H1 (cell line): ENCODE measurements around the gene RTN4RL1. TPM values are rescaled to one million over a fixed set of nuclear protein-coding genes. Genes with fewer than 3 reads are reported as not detected.

Experiments used
- CTCF ChIA-PET: fragments of 300-600 bp; sonication (Branson Sonifier 250); formaldehyde crosslinking; loops from one replicate; lab custom pipeline; 2021; ENCODE audit not compliant: partially characterized antibody; lab: Charles Lee
- POLR2A ChIA-PET: fragments of 300-600 bp; sonication (Branson Sonifier 250); formaldehyde crosslinking; loops from one replicate; lab custom pipeline; 2021; ENCODE audit warnings: inconsistent platforms; ENCODE audit not compliant: partially characterized antibody; lab: Charles Lee
- DNase-seq, 2 experiments: peaks; one replicate each; pipeline versions ENCODE4 v3.0.0 to v3.0.0-alpha.2; 2010 to 2022; ENCODE audit warnings: low spot score in 2 of 2, low read depth in 1 of 2, mixed read lengths in 1 of 2
- FAIRE-seq: peaks from 2 replicates; lab custom pipeline; 2011; peaks lifted over from hg19 to GRCh38; lab: Jason Lieb, UNC
- H2AFZ ChIP-seq: 2 replicates; pipeline ENCODE4 v1.8.1; 2012; ENCODE audit warnings: low read length, inconsistent platforms
- H2AK5ac ChIP-seq: 2 replicates; pipeline ENCODE4 v1.6.1; 2013; ENCODE audit warnings: low read depth, low read length
- H2BK120ac ChIP-seq: replicated peaks from 2 replicates; pipeline ENCODE3; 2013; ENCODE audit warnings: low read depth, low read length, inconsistent platforms
- H2BK12ac ChIP-seq: 2 replicates; pipeline ENCODE4 v1.6.1; 2013; ENCODE audit warnings: low read depth, low read length
- H2BK15ac ChIP-seq: 2 replicates; pipeline ENCODE4 v1.6.1; 2013; ENCODE audit warnings: low read length
- H2BK20ac ChIP-seq: 2 replicates; pipeline ENCODE4 v1.6.1; 2013; ENCODE audit warnings: low read length
- H2BK5ac ChIP-seq: 2 replicates; pipeline ENCODE4 v1.6.1; 2013; ENCODE audit warnings: low read depth, low read length
- H3K14ac ChIP-seq: 2 replicates; pipeline ENCODE4 v1.6.1; 2013; ENCODE audit warnings: inconsistent platforms; ENCODE audit not compliant: insufficient read length
- H3K18ac ChIP-seq: 2 replicates; pipeline ENCODE4 v1.6.1; 2013; ENCODE audit warnings: low read length; ENCODE audit errors: extremely low read depth
- H3K23ac ChIP-seq: 2 replicates; pipeline ENCODE4 v1.6.1; 2013; ENCODE audit warnings: inconsistent platforms; ENCODE audit not compliant: insufficient read length
- H3K23me2 ChIP-seq: 2 replicates; pipeline ENCODE4 v1.6.1; 2013; ENCODE audit warnings: low read depth, low read length
- H3K27ac ChIP-seq: 2 replicates; pipeline ENCODE4 v1.6.1; 2011; ENCODE audit warnings: low read depth, low read length, inconsistent platforms
- H3K27me3 ChIP-seq, 4 experiments: replicated peaks in 1 of 4; 1 replicate in 1 of 4; 2 replicates in 3 of 4; pipeline versions ENCODE4 v1.6.1 to v1.8.1; 2011 to 2013; ENCODE audit warnings: low read length in 3 of 4, mild to moderate bottlenecking in 3 of 4, inconsistent platforms in 2 of 4, mixed read lengths in 2 of 4, moderate library complexity in 1 of 4; ENCODE audit not compliant: control insufficient read depth in 3 of 4, insufficient read depth in 3 of 4; ENCODE audit errors: extremely low read depth in 1 of 4
- H3K36me3 ChIP-seq, 4 experiments: 2 replicates each; pipeline versions ENCODE4 v1.6.1 to v1.8.1; 2011 to 2013; ENCODE audit warnings: mild to moderate bottlenecking in 4 of 4, low read length in 3 of 4, moderate library complexity in 2 of 4, control low read depth in 1 of 4, inconsistent platforms in 1 of 4; ENCODE audit not compliant: insufficient read depth in 4 of 4, control insufficient read depth in 2 of 4
- H3K4ac ChIP-seq: replicated peaks from 2 replicates; pipeline ENCODE3; 2013; ENCODE audit warnings: low read length, low read depth, mixed read lengths, inconsistent platforms; ENCODE audit not compliant: insufficient read length
- H3K4me1 ChIP-seq, 4 experiments: replicated peaks in 1 of 4; 1 replicate in 1 of 4; 2 replicates in 3 of 4; pipeline versions ENCODE4 v1.6.1 to v1.8.1; 2011 to 2013; ENCODE audit warnings: low read length in 3 of 4, inconsistent platforms in 2 of 4, mixed read lengths in 1 of 4; ENCODE audit not compliant: insufficient read depth in 4 of 4, control insufficient read depth in 3 of 4
- H3K4me2 ChIP-seq, 2 experiments: 2 replicates each; pipeline versions ENCODE4 v1.6.1 to v1.8.1; 2011 to 2013; ENCODE audit warnings: low read depth in 2 of 2, low read length in 2 of 2, control low read depth in 1 of 2, inconsistent platforms in 1 of 2, mild to moderate bottlenecking in 1 of 2; ENCODE audit not compliant: insufficient read depth in 1 of 2
- H3K4me3 ChIP-seq, 4 experiments: fragments of 200-600, 300-600 bp in 1 of 4; sonication (generic), shearing (Covaris generic), sonication (Bioruptor Twin) in 1 of 4; 2 replicates each; pipeline versions ENCODE4 v1.5.1 to v1.8.1; 2011 to 2016; ENCODE audit warnings: low read length in 4 of 4, low read depth in 3 of 4, control low read depth in 2 of 4, inconsistent platforms in 2 of 4, mild to moderate bottlenecking in 2 of 4, mixed read lengths in 1 of 4, moderate library complexity in 1 of 4; ENCODE audit not compliant: insufficient read depth in 2 of 4; ENCODE audit errors: extremely low read depth in 1 of 4
- H3K56ac ChIP-seq: replicated peaks from 2 replicates; pipeline ENCODE3; 2013; ENCODE audit warnings: low read depth, mild to moderate bottlenecking, mixed read lengths, low read length, inconsistent platforms; ENCODE audit not compliant: insufficient read length
- H3K79me1 ChIP-seq: 2 replicates; pipeline ENCODE4 v1.6.1; 2013; ENCODE audit warnings: low read depth, low read length, control low read depth
- H3K79me2 ChIP-seq, 2 experiments: 2 replicates each; pipeline versions ENCODE4 v1.6.1 to v1.8.1; 2012 to 2013; ENCODE audit warnings: low read length in 2 of 2, mild to moderate bottlenecking in 2 of 2, inconsistent platforms in 1 of 2; ENCODE audit not compliant: insufficient read depth in 2 of 2, control insufficient read depth in 1 of 2
- H3K9ac ChIP-seq, 4 experiments: replicated peaks in 1 of 4; 1 replicate in 1 of 4; 2 replicates in 3 of 4; pipeline versions ENCODE4 v1.6.1 to v1.8.1; 2011 to 2013; ENCODE audit warnings: low read depth in 3 of 4, low read length in 3 of 4, control low read depth in 2 of 4, mild to moderate bottlenecking in 2 of 4, moderate library complexity in 2 of 4, inconsistent platforms in 1 of 4; ENCODE audit errors: extremely low read depth in 1 of 4
- H3K9me3 ChIP-seq, 2 experiments: 2 replicates each; pipeline versions ENCODE4 v1.6.1 to v1.8.1; 2012 to 2013; ENCODE audit warnings: mild to moderate bottlenecking in 2 of 2, moderate library complexity in 2 of 2, control low read depth in 1 of 2, inconsistent platforms in 1 of 2, low read depth in 1 of 2, low read length in 1 of 2, mixed read lengths in 1 of 2; ENCODE audit not compliant: insufficient read depth in 2 of 2
- H4K20me1 ChIP-seq, 2 experiments: replicated peaks in 1 of 2; 2 replicates each; pipeline versions ENCODE3 to v1.8.1; 2011 to 2013; ENCODE audit warnings: inconsistent platforms in 2 of 2, low read length in 2 of 2, mild to moderate bottlenecking in 1 of 2; ENCODE audit not compliant: insufficient read depth in 2 of 2, control insufficient read depth in 1 of 2
- H4K5ac ChIP-seq: 2 replicates; pipeline ENCODE4 v1.6.1; 2013; ENCODE audit warnings: low read length, low read depth, mixed read lengths, inconsistent platforms; ENCODE audit not compliant: insufficient read length
- H4K8ac ChIP-seq: 2 replicates; pipeline ENCODE4 v1.8.0; 2013; ENCODE audit warnings: mild to moderate bottlenecking, moderate library complexity, low read length, inconsistent platforms; ENCODE audit not compliant: insufficient read depth; ENCODE audit errors: extremely low read depth
- H4K91ac ChIP-seq: replicated peaks from 2 replicates; pipeline ENCODE3; 2013; ENCODE audit warnings: low read length, mixed read lengths, inconsistent platforms; ENCODE audit not compliant: insufficient read length
- BCL11A ChIP-seq, 2 experiments: IDR thresholded peaks; one replicate each; pipeline ENCODE4 v1.6.1; 2011; ENCODE audit warnings: low read depth in 2 of 2, low read length in 2 of 2, mild to moderate bottlenecking in 2 of 2
- CREB1 ChIP-seq: IDR thresholded peaks from 2 replicates; pipeline ENCODE4 v1.6.1; 2012; ENCODE audit warnings: inconsistent platforms
- E2F6 ChIP-seq: IDR thresholded peaks from 2 replicates; pipeline ENCODE4 v1.6.1; 2012; ENCODE audit warnings: inconsistent platforms
- EP300 ChIP-seq, 2 experiments: IDR thresholded peaks; 1 replicate in 1 of 2; 2 replicates in 1 of 2; pipeline ENCODE4 v1.6.1; 2011 to 2012; ENCODE audit warnings: low read depth in 2 of 2, low read length in 2 of 2, mild to moderate bottlenecking in 2 of 2, borderline replicate concordance in 1 of 2, inconsistent platforms in 1 of 2, moderate library complexity in 1 of 2
- HDAC6 ChIP-seq: IDR thresholded peaks from one replicate; pipeline ENCODE4 v1.7.1; 2012; ENCODE audit warnings: low read depth, mild to moderate bottlenecking, inconsistent platforms, low read length, moderate library complexity
- JUN ChIP-seq: IDR thresholded peaks from 2 replicates; pipeline ENCODE4 v1.6.1; 2011; ENCODE audit warnings: low read depth, mild to moderate bottlenecking, improper control_type of control experiment, low read length
- RNF2 ChIP-seq: fragments of 200-900, 300-1000 bp; sonication (generic); IDR thresholded peaks from 2 replicates; pipeline ENCODE4 v1.7.1; 2016; ENCODE audit warnings: borderline replicate concordance, low read depth, mild to moderate bottlenecking, antibody characterized with exemption, low read length; ENCODE audit not compliant: poor library complexity, severe bottlenecking; ENCODE audit errors: missing control alignments
- ZNF274 ChIP-seq: IDR thresholded peaks from 2 replicates; pipeline ENCODE4 v1.7.0; 2012; ENCODE audit warnings: low read length, borderline replicate concordance; ENCODE audit errors: extremely low read depth
- WGBS, 2 experiments: shearing (Covaris generic) in 1 of 2; methylation state at CpG; one replicate each; pipeline versions ENCODE4 v1.1.6 to v1.1.7; 2013 to 2015; ENCODE audit warnings: low lambda C conversion rate in 2 of 2, mixed read lengths in 2 of 2, inconsistent platforms in 1 of 2, low coverage in 1 of 2, missing lambda C conversion rate in 1 of 2; ENCODE audit not compliant: insufficient replicate concordance in 2 of 2, insufficient coverage in 1 of 2, insufficient read length in 1 of 2; ENCODE audit errors: extremely low coverage in 1 of 2, missing lambda C conversion rate in 1 of 2; 5-methylcytosine and 5-hydroxymethylcytosine counted together
- polyA plus RNA-seq, 7 experiments: library from polyadenylated mRNA; depleted of rRNA in 3 of 7; stranded (reverse) in 5 of 7; unstranded in 2 of 7; fragments of >200 nt in 5 of 7; fragments of 200-250 nt in 2 of 7; gene quantifications; 1 replicate in 5 of 7; 2 replicates in 1 of 7; 4 replicates in 1 of 7; pipeline versions ENCODE4 v1.2.1 to v1.2.3, GENCODE V29; 2011 to 2013; ENCODE audit warnings: missing spikeins in 2 of 7, mixed read lengths in 2 of 7
- total RNA-seq: library from RNA; stranded (reverse); fragmentation: NEBNext Ultra II Directional; extraction: Animal tissue kit (Norgen Biotek cat#: 25700); gene quantifications from 2 replicates; pipeline ENCODE4 v1.2.1, GENCODE V29; 2021

Gene RTN4RL1
- total and polyA plus RNA-seq, 2 of the 8 experiments (the other 6 are each of a cell fraction or from before 2014, with no cell fraction given) = 0.09 TPM; not detected in 1

- H4K91ac ChIP-seq = no peak overlapping the region
- no peak overlapping the region for H3K4me2 ChIP-seq
- ChIA-PET POLR2A (no interaction called here), CTCF (interaction anchor here (0.6 to 1.6 kb wide), 5 partner anchors 18 to 53 kb away, joined by 3 to 8 read pairs (median 3); no protein-coding TSS in a partner anchor)
- FAIRE-seq (no peak), DNase-seq (no peak)
- H3K36me3 ChIP-seq = no peaks in the 10 kb centered on the region
- no peak overlapping the region for H2BK120ac ChIP-seq
- no peak overlapping the region for H3K56ac ChIP-seq
- H3K23me2 ChIP-seq = no peaks in the 10 kb centered on the region; the same call in 1 of the 2 replicates
- no peak overlapping the region for H4K8ac ChIP-seq
- no peaks in the 10 kb centered on the region for H3K9me3 ChIP-seq
- H3K9ac ChIP-seq = no peak overlapping the region
- no peaks in the 10 kb centered on the region for H3K79me2 ChIP-seq
- H3K4me1 ChIP-seq = peaks cover 0 to 2% (median under 1%) of the 10 kb centered on the region in 4 experiments; a peak in 2 of 7 replicates
- H3K18ac ChIP-seq = no peak overlapping the region
- no peak overlapping the region for H3K4me3 ChIP-seq
- no peak overlapping the region for H2BK5ac ChIP-seq
- no peak overlapping the region for H2AK5ac ChIP-seq
- H2AFZ ChIP-seq = no peak overlapping the region
- H2BK20ac ChIP-seq = no peak overlapping the region
- H3K27ac ChIP-seq = no peak overlapping the region
- WGBS, 2 experiments = 95% methylated on average over 13 of the region's 14 CpGs; no CpG with 5 or more reads in 1 of the 2 experiments
- no peak overlapping the region for H3K4ac ChIP-seq
- no peak overlapping the region for H2BK15ac ChIP-seq
- H4K20me1 ChIP-seq = peaks cover 0 to 6% of the 10 kb centered on the region in 2 experiments
- H3K23ac ChIP-seq = no peak overlapping the region
- TF ChIP-seq ZNF274 (no peak), HDAC6 (no peak), RNF2 (no peak), EP300 (IDR thresholded peaks at IDR 0.05; ENCODE audit: borderline replicate concordance in 1 of 2, low read depth in 2 of 2, low read length in 2 of 2) (no peak), BCL11A (IDR thresholded peaks at IDR 0.05; ENCODE audit: low read depth in 2 of 2, low read length in 2 of 2) (no peak), CREB1 (no peak), E2F6 (no peak), JUN (no peak)
- no peak overlapping the region for H3K14ac ChIP-seq
- peaks cover 9 to 39% (median 27%) of the 10 kb centered on the region in 4 experiments for H3K27me3 ChIP-seq
- no peak overlapping the region for H4K5ac ChIP-seq
- no peaks in the 10 kb centered on the region for H3K79me1 ChIP-seq
- H2BK12ac ChIP-seq = no peak overlapping the region
Measured at GRCh38 chr17:1913702-1914101, 111.4 kb downstream of the RTN4RL1 start.
